Astrocyte (in vitro differentiated cells and primary cell): ENCODE results near the gene RRAS. TPM values are rescaled to one million over a fixed set of nuclear protein-coding genes. Genes with fewer than 3 reads are reported as not detected.

Experiments
- DNase-seq: peaks from one replicate; pipeline ENCODE4 v3.0.0-alpha.2; 2010; ENCODE audit warnings: low read depth
- FAIRE-seq: peaks from 2 replicates; lab custom pipeline; 2011; peaks lifted over from hg19 to GRCh38; lab: Jason Lieb, UNC
- H2AFZ ChIP-seq: 2 replicates; pipeline ENCODE4 v1.6.0; 2012; ENCODE audit warnings: low read depth, low read length, inconsistent platforms
- H3K27ac ChIP-seq: 2 replicates; pipeline ENCODE4 v1.5.1; 2011; ENCODE audit warnings: low read depth, low read length, inconsistent platforms
- H3K27me3 ChIP-seq: 2 replicates; pipeline ENCODE4 v1.6.0; 2011; ENCODE audit warnings: low read length, inconsistent platforms; ENCODE audit not compliant: insufficient read depth
- H3K36me3 ChIP-seq: 2 replicates; pipeline ENCODE4 v1.5.1; 2011; ENCODE audit warnings: low read length, inconsistent platforms; ENCODE audit not compliant: insufficient read depth
- H3K4me1 ChIP-seq: 2 replicates; pipeline ENCODE4 v1.5.1; 2011; ENCODE audit warnings: low read length, inconsistent platforms; ENCODE audit not compliant: insufficient read depth
- H3K4me2 ChIP-seq: 2 replicates; pipeline ENCODE4 v1.6.0; 2012; ENCODE audit warnings: low read length, inconsistent platforms
- H3K4me3 ChIP-seq: 2 replicates; pipeline ENCODE4 v1.5.1; 2011; ENCODE audit warnings: low read depth, mild to moderate bottlenecking, low read length, inconsistent platforms; ENCODE audit not compliant: insufficient read depth
- H3K79me2 ChIP-seq: 2 replicates; pipeline ENCODE4 v1.6.0; 2012; ENCODE audit warnings: mild to moderate bottlenecking, low read length, inconsistent platforms; ENCODE audit not compliant: insufficient read depth
- H3K9ac ChIP-seq: 2 replicates; pipeline ENCODE4 v1.6.0; 2012; ENCODE audit warnings: mild to moderate bottlenecking, low read length, inconsistent platforms
- H3K9me3 ChIP-seq: 2 replicates; pipeline ENCODE4 v1.5.1; 2012; ENCODE audit warnings: low read depth, mild to moderate bottlenecking, low read length, inconsistent platforms; ENCODE audit not compliant: insufficient read depth
- H4K20me1 ChIP-seq: 2 replicates; pipeline ENCODE4 v1.6.0; 2012; ENCODE audit warnings: low read length, inconsistent platforms; ENCODE audit not compliant: insufficient read depth
- H3K27ac Mint-ChIP-seq: one replicate; pipeline ENCODE4 v1.8.0; 2021; ENCODE audit warnings: mild to moderate bottlenecking, mixed read lengths; ENCODE audit not compliant: unreplicated experiment
- H3K27me3 Mint-ChIP-seq: one replicate; pipeline ENCODE4 v1.8.0; 2021; ENCODE audit warnings: low read depth, mixed read lengths; ENCODE audit not compliant: unreplicated experiment
- H3K36me3 Mint-ChIP-seq: one replicate; pipeline ENCODE4 v1.8.0; 2021; ENCODE audit warnings: low read depth, mixed read lengths; ENCODE audit not compliant: unreplicated experiment
- H3K4me1 Mint-ChIP-seq: one replicate; pipeline ENCODE4 v1.8.0; 2021; ENCODE audit warnings: low read depth, mixed read lengths; ENCODE audit not compliant: unreplicated experiment
- H3K4me3 Mint-ChIP-seq: one replicate; pipeline ENCODE4 v1.8.0; 2021; ENCODE audit warnings: mild to moderate bottlenecking, moderate library complexity, mixed read lengths; ENCODE audit not compliant: unreplicated experiment
- H3K9me3 Mint-ChIP-seq: one replicate; pipeline ENCODE4 v1.8.0; 2021; ENCODE audit warnings: mild to moderate bottlenecking, mixed read lengths; ENCODE audit not compliant: unreplicated experiment
- CTCF ChIP-seq: IDR thresholded peaks from 2 replicates; pipeline ENCODE4 v1.5.1; 2011; ENCODE audit warnings: low read depth, mild to moderate bottlenecking, inconsistent platforms, low read length, moderate library complexity; ENCODE audit not compliant: insufficient read depth
- EZH2 ChIP-seq: IDR thresholded peaks from 2 replicates; pipeline ENCODE4 v1.6.1; 2012; ENCODE audit warnings: mild to moderate bottlenecking, low read length, inconsistent platforms; ENCODE audit not compliant: insufficient read depth
- total RNA-seq: library from RNA; stranded (reverse); gene quantifications from 2 replicates; pipeline ENCODE4 v1.2.1, GENCODE V29; 2021

RRAS gene
- total RNA-seq, 1 donor from 2014 or later = 94.7 TPM

- no peak overlapping the region for H3K4me3 Mint-ChIP-seq
- H3K27ac ChIP-seq = no peak overlapping the region
- no peak overlapping the region for H3K4me2 ChIP-seq
- H3K27ac Mint-ChIP-seq = peak overlapping the region; percentile 7
- H3K36me3 ChIP-seq = peaks cover 23% of the 10 kb centered on the region
- DNase-seq (no peak), FAIRE-seq (no peak)
- H3K79me2 ChIP-seq = peaks cover 23% of the 10 kb centered on the region
- peaks cover 8% of the 10 kb centered on the region for H3K4me1 ChIP-seq
- H3K9ac ChIP-seq = no peak overlapping the region
- no peak overlapping the region for H2AFZ ChIP-seq
- H3K4me1 Mint-ChIP-seq = peaks cover 3% of the 10 kb centered on the region
- TF ChIP-seq EZH2 (no peak), CTCF (no peak)
- no peaks in the 10 kb centered on the region for H3K9me3 Mint-ChIP-seq
- no peak overlapping the region for H3K4me3 ChIP-seq
- H3K27me3 Mint-ChIP-seq = no peaks in the 10 kb centered on the region
- H3K36me3 Mint-ChIP-seq = peaks cover 24% of the 10 kb centered on the region
- H3K9me3 ChIP-seq = peaks cover 4% of the 10 kb centered on the region
- peaks cover 57% of the 10 kb centered on the region for H4K20me1 ChIP-seq
- no peaks in the 10 kb centered on the region for H3K27me3 ChIP-seq
Measured at GRCh38 chr19:49660338-49660961, 20.5 kb upstream of the RRAS start.

GRCh38 chr19:49658566-49659442 lies 18.9 kb upstream of the RRAS start:
- H3K9ac ChIP-seq = no peak overlapping the region
- Mint-ChIP-seq H3K36me3 (peaks cover 24% of the 10 kb centered on the region), H3K4me3 (no peak overlapping the region), H3K27ac (no peak overlapping the region), H3K4me1 (no peaks in the 10 kb centered on the region), H3K27me3 (no peaks in the 10 kb centered on the region), H3K9me3 (no peaks in the 10 kb centered on the region)
- no peak overlapping the region for H2AFZ ChIP-seq
- H3K9me3 ChIP-seq = peaks cover 4% of the 10 kb centered on the region
- no peak overlapping the region for H3K4me2 ChIP-seq
- peaks cover under 1% of the 10 kb centered on the region for H3K4me1 ChIP-seq
- DNase-seq (no peak), FAIRE-seq (no peak)
- TF ChIP-seq EZH2 (no peak), CTCF (no peak)
- H3K27ac ChIP-seq = no peak overlapping the region
- H3K4me3 ChIP-seq = no peak overlapping the region
- H3K27me3 ChIP-seq = no peaks in the 10 kb centered on the region
- H3K79me2 ChIP-seq = peaks cover 16% of the 10 kb centered on the region
- H3K36me3 ChIP-seq = peaks cover 29% of the 10 kb centered on the region
- peaks cover 66% of the 10 kb centered on the region for H4K20me1 ChIP-seq
